A673 (cell line): ENCODE data around the gene NSFL1C. TPM values are rescaled to one million over a fixed set of nuclear protein-coding genes. Genes with fewer than 3 reads are reported as not detected.
A peak's percentile ranks its signal among the peaks of the same experiment; 100 is the strongest.

Experiments used
- BruUV-seq: library from RNA; stranded (reverse); fragments of 400-500 nt; replicated peaks from 2 replicates; lab custom pipeline; 2021; lab: Mats Ljungman, UMichigan
- CTCF ChIA-PET: fragments of 300-600 bp; sonication (Branson Sonifier 250); formaldehyde crosslinking; loops from one replicate; lab custom pipeline; 2022; ENCODE audit warnings: antibody characterized with exemption; lab: Charles Lee
- POLR2A ChIA-PET: fragments of 300-600 bp; sonication (Branson Sonifier 250); formaldehyde crosslinking; loops from one replicate; lab custom pipeline; 2022; ENCODE audit warnings: antibody characterized with exemption; ENCODE audit not compliant: low non-redundant PET; lab: Charles Lee
- DNase-seq: peaks from one replicate; pipeline ENCODE4 v3.0.0-alpha.2; 2015; ENCODE audit warnings: low spot score
- H3K27ac ChIP-seq: fragments of 200-600 bp; sonication (generic); 2 replicates; pipeline ENCODE4 v1.5.1; 2016; ENCODE audit warnings: mixed run types, low read depth, mild to moderate bottlenecking, mixed read lengths, antibody characterized with exemption, low read length; ENCODE audit not compliant: poor library complexity, severe bottlenecking
- H3K27me3 ChIP-seq: fragments of 200-600 bp; sonication (generic); replicated peaks from 2 replicates; pipeline ENCODE4 v1.6.1; 2017; ENCODE audit warnings: mixed run types, low read depth, mild to moderate bottlenecking, mixed read lengths, antibody characterized with exemption, low read length; ENCODE audit not compliant: insufficient read depth, poor library complexity
- H3K36me3 ChIP-seq: fragments of 200-600 bp; sonication (generic); 2 replicates; pipeline ENCODE4 v1.6.1; 2016; ENCODE audit warnings: mixed run types, mild to moderate bottlenecking, mixed read lengths, antibody characterized with exemption, low read length; ENCODE audit not compliant: insufficient read depth, poor library complexity, severe bottlenecking
- H3K4me1 ChIP-seq: fragments of 200-600 bp; sonication (generic); 2 replicates; pipeline ENCODE4 v1.6.1; 2017; ENCODE audit warnings: mixed run types, mild to moderate bottlenecking, mixed read lengths, antibody characterized with exemption, low read length; ENCODE audit not compliant: insufficient read depth, poor library complexity, severe bottlenecking
- H3K4me3 ChIP-seq: fragments of 200-600 bp; sonication (generic); 2 replicates; pipeline ENCODE4 v1.5.1; 2016; ENCODE audit warnings: low read depth, mixed run types, mild to moderate bottlenecking, mixed read lengths, low read length; ENCODE audit not compliant: poor library complexity, severe bottlenecking
- H3K9me3 ChIP-seq: fragments of 200-600 bp; sonication (generic); 2 replicates; pipeline ENCODE4 v1.6.1; 2016; ENCODE audit warnings: mixed run types, low read depth, mild to moderate bottlenecking, mixed read lengths, antibody characterized with exemption, low read length; ENCODE audit not compliant: poor library complexity, severe bottlenecking
- EZH2 ChIP-seq: fragments of 200-600 bp; sonication (generic); IDR thresholded peaks from 2 replicates; pipeline ENCODE4 v1.6.1; 2017; ENCODE audit warnings: borderline replicate concordance, low read depth, mild to moderate bottlenecking, mixed read lengths, antibody characterized with exemption, low read length; ENCODE audit not compliant: poor library complexity, severe bottlenecking
- intact Hi-C: fragments of 100-400 bp; cut with micrococcal nuclease; formaldehyde crosslinking; loops from one replicate; pipeline ENCODE4 v1.10.0; 2022; ENCODE audit not compliant: unreplicated experiment
- total RNA-seq: library from RNA; stranded (reverse); gene quantifications from 2 replicates; pipeline ENCODE4 v1.2.3, GENCODE V29; 2021
- TF ChIP-seq, protein P1 (sequence below): fragments of 300-800, 200-600 bp; sonication (generic); conservative IDR thresholded peaks from 2 replicates; pipeline ENCODE4 v1.5.1; 2017; ENCODE audit warnings: low read depth, mild to moderate bottlenecking, antibody characterized with exemption, low read length, moderate library complexity, mixed read lengths

The NSFL1C gene
- total RNA-seq, 1 experiment from 2014 or later = 158 TPM

DNA sequence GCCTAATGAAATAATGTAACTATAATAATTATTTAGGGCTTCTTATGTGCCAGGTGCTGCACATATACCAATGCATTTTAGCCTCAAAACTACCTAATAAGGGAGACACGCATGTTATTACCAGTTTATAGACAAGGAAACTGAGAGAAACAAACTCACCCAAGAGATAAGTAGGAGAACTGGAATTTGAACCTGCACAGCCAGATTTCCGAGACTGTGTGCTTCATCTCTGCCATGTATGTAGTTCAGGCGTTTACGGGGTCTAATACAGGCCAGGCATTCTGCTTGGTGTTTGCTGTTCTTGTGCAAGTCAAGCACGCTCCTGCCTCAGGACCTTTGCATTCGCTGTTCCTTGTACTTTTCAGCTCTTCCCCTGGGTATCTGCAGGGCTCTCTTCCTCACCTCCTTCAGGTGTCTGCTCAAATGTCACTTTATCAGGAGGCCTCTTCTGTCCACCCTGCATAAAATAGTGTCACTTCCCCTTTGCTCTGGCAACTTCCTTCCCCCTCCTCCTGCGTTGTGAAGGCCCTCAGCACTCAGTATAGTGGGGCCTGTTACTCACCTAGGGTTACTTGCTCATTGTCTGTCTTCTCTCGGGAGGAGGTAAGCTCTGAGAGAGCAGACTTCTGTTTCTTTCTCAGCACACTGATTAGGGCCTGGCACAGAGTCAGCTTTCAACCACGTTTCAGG is 6.1 kb upstream of the NSFL1C start:
- intact Hi-C loops = no loop called here
- CTCF ChIA-PET = no interaction called here
- POLR2A ChIA-PET = no interaction called here
- H3K27me3 ChIP-seq = no peaks in the 10 kb centered on the region
- H3K9me3 ChIP-seq = no peaks in the 10 kb centered on the region
- no peak for TF ChIP-seq EZH2
- TF ChIP-seq, protein P1, sequence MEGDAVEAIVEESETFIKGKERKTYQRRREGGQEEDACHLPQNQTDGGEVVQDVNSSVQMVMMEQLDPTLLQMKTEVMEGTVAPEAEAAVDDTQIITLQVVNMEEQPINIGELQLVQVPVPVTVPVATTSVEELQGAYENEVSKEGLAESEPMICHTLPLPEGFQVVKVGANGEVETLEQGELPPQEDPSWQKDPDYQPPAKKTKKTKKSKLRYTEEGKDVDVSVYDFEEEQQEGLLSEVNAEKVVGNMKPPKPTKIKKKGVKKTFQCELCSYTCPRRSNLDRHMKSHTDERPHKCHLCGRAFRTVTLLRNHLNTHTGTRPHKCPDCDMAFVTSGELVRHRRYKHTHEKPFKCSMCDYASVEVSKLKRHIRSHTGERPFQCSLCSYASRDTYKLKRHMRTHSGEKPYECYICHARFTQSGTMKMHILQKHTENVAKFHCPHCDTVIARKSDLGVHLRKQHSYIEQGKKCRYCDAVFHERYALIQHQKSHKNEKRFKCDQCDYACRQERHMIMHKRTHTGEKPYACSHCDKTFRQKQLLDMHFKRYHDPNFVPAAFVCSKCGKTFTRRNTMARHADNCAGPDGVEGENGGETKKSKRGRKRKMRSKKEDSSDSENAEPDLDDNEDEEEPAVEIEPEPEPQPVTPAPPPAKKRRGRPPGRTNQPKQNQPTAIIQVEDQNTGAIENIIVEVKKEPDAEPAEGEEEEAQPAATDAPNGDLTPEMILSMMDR = no peak
- no peak overlapping the region for H3K27ac ChIP-seq
- no peak for DNase-seq
- H3K4me3 ChIP-seq = no peak overlapping the region
- H3K4me1 ChIP-seq = peaks cover 7% of the 10 kb centered on the region
- no TSS peak for BruUV-seq
- H3K36me3 ChIP-seq = no peaks in the 10 kb centered on the region

DNA sequence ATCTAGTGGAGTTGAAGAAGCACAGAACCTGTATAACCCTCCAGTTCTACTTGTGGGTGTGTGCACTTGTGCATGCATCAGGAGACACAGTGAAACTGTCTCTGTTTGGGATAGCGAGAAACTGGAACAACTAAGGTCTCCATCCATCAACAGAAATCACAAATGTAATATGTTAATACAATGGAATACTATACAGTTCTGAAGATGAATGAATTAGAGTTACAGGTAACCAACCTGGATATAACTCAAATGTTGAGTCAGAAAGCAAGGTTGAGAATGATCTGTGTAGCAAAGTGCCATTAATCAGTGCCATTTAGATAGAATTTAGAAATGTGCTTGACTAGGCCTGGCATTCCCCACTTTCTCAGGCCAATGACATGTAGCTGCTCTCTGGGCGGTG is 4.6 kb upstream of the NSFL1C start:
- POLR2A ChIA-PET = no interaction called here
- H3K4me1 ChIP-seq = peaks cover 7% of the 10 kb centered on the region
- TF ChIP-seq, protein P1 = no peak
- no peak for TF ChIP-seq EZH2
- H3K4me3 ChIP-seq = no peak overlapping the region
- H3K36me3 ChIP-seq = no peaks in the 10 kb centered on the region
- no peak for DNase-seq
- H3K27me3 ChIP-seq = no peaks in the 10 kb centered on the region
- intact Hi-C loops = loop anchor here (2.0 kb wide), 1 partner anchor 158 kb away; no protein-coding TSS in a partner anchor
- H3K27ac ChIP-seq = no peak overlapping the region
- CTCF ChIA-PET = no interaction called here
- H3K9me3 ChIP-seq = no peaks in the 10 kb centered on the region
- BruUV-seq = no TSS peak

DNA sequence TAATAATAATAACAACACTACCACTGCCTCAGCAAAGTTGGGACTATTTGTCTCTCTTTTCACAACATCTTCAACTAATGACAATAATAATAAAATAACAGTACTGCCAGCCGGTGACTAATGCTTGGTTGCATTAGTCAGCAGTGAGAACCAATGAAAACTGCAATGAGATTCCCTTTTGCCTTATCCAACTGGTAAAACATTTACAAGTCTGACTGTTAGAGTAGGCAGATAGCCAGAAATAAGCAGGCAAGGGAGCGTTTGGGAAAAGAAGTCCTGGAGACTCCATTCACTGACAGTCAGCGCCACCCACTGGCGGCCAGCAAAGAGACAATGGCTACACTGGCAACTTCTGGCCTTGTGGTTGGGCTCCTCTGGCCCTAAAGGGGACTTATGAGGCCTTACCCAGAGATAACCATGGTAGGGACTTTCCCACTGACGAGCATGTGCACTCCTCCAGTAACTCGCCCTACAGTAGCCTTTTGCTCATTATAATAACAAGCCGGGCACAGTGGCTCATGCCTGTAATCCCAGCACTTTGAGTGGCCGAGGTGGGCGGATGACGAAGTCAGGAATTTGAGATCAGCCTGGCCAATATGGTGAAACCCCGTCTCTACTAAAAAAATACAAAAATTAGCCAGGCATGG is 3.4 kb upstream of the NSFL1C start:
- POLR2A ChIA-PET = interaction anchor here (0.6 kb wide), 1 partner anchor 142 kb away, joined by 8 read pairs; no protein-coding TSS in a partner anchor
- H3K4me3 ChIP-seq = no peak overlapping the region
- peak; percentile 90 for DNase-seq
- H3K27me3 ChIP-seq = no peaks in the 10 kb centered on the region
- peaks cover 5% of the 10 kb centered on the region for H3K36me3 ChIP-seq
- intact Hi-C loops = loop anchor here (2.0 to 10.0 kb wide), 2 partner anchors 157 to 355 kb away; partner anchors contain the start of gene PSMF1
- no peak for TF ChIP-seq EZH2
- TF ChIP-seq, protein P1 = peak; percentile 88
- H3K9me3 ChIP-seq = no peaks in the 10 kb centered on the region
- no peak overlapping the region for H3K27ac ChIP-seq
- H3K4me1 ChIP-seq = peaks cover 13% of the 10 kb centered on the region
- no TSS peak for BruUV-seq
- CTCF ChIA-PET = interaction anchor here (1.1 kb wide), 1 partner anchor 34 kb away, joined by 6 read pairs; no protein-coding TSS in a partner anchor
